GM12878 (cell line): Measurements from ENCODE around the gene CLDN5. TPM values are rescaled to one million over a fixed set of nuclear protein-coding genes. Genes with fewer than 3 reads are reported as not detected.

Experiments
- ATAC-seq: fragments of 200-7000 bp; cut with Tn5 transposase; 3 replicates; pipeline ENCODE4 v1.9.1; 2020; ENCODE audit warnings: mild to moderate bottlenecking, moderate library complexity
- BruUV-seq: library from RNA; stranded (reverse); fragments of 400-500 nt; replicated peaks from 2 replicates; lab custom pipeline; 2021; lab: Mats Ljungman, UMichigan
- CTCF ChIA-PET: fragments of 300-600 bp; sonication (Branson Sonifier 250); formaldehyde crosslinking; extraction: SDS; loops from one replicate; lab custom pipeline; 2021; ENCODE audit warnings: inconsistent platforms; lab: Yijun Ruan, JAX
- POLR2A ChIA-PET: fragments of 350-600 bp; formaldehyde crosslinking; extraction: SDS; loops from one replicate; lab custom pipeline; 2021; ENCODE audit warnings: inconsistent platforms; lab: Charles Lee
- RAD21 ChIA-PET: fragments of 300-600 bp; sonication (Branson Sonifier 250); formaldehyde crosslinking; loops from one replicate; lab custom pipeline; 2023; ENCODE audit warnings: antibody characterized with exemption; ENCODE audit not compliant: unreplicated experiment; lab: Charles Lee
- SMC1A ChIA-PET: fragments of 300-600 bp; sonication (Branson Sonifier 250); formaldehyde crosslinking; loops from one replicate; lab custom pipeline; 2023; ENCODE audit not compliant: unreplicated experiment, uncharacterized antibody; lab: Charles Lee
- DNase-seq: peaks from one replicate; pipeline ENCODE4 v3.0.0-alpha.2; 2011; ENCODE audit warnings: low read depth, low spot score
- FAIRE-seq: peaks from 3 replicates; lab custom pipeline; 2011; peaks lifted over from hg19 to GRCh38; lab: Jason Lieb, UNC
- H2AFZ ChIP-seq: 2 replicates; pipeline ENCODE4 v1.6.0; 2011; ENCODE audit warnings: low read depth, low read length, control low read depth; ENCODE audit not compliant: control insufficient read depth
- H3K27ac ChIP-seq: 2 replicates; pipeline ENCODE4 v1.5.1; 2011; ENCODE audit warnings: control low read depth; ENCODE audit not compliant: control insufficient read depth, insufficient read depth
- H3K27me3 ChIP-seq, 2 experiments: replicated peaks in 1 of 2; 2 replicates each; pipeline versions ENCODE4 v1.6.0 to v1.6.1; 2011; ENCODE audit warnings: low read length in 1 of 2; ENCODE audit not compliant: control insufficient read depth in 2 of 2, insufficient read depth in 2 of 2
- H3K36me3 ChIP-seq, 2 experiments: 2 replicates each; pipeline ENCODE4 v1.5.1; 2011; ENCODE audit warnings: low read length in 1 of 2; ENCODE audit not compliant: control insufficient read depth in 2 of 2, insufficient read depth in 2 of 2
- H3K4me1 ChIP-seq: 2 replicates; pipeline ENCODE4 v1.6.1; 2011; ENCODE audit warnings: mild to moderate bottlenecking, low read length, moderate library complexity, mixed read lengths; ENCODE audit not compliant: control insufficient read depth, insufficient read depth
- H3K4me2 ChIP-seq: 2 replicates; pipeline ENCODE4 v1.6.0; 2011; ENCODE audit warnings: control low read depth; ENCODE audit not compliant: control insufficient read depth, insufficient read depth
- H3K4me3 ChIP-seq: fragments of 200-600 bp; sonication (generic); 2 replicates; pipeline ENCODE4 v1.5.1; 2016
- H3K79me2 ChIP-seq: 2 replicates; pipeline ENCODE4 v1.6.0; 2011; ENCODE audit warnings: low read length; ENCODE audit not compliant: control insufficient read depth, insufficient read depth
- H3K9ac ChIP-seq: 2 replicates; pipeline ENCODE4 v1.8.0; 2011; ENCODE audit warnings: low read length, control low read depth, mixed read lengths; ENCODE audit not compliant: control insufficient read depth, insufficient read depth
- H3K9me3 ChIP-seq: replicated peaks from 3 replicates; pipeline ENCODE4 v1.5.1; 2011; ENCODE audit warnings: mild to moderate bottlenecking, low read length; ENCODE audit not compliant: control insufficient read depth, insufficient read depth
- H4K20me1 ChIP-seq: 2 replicates; pipeline ENCODE4 v1.6.0; 2011; ENCODE audit not compliant: control insufficient read depth, insufficient read depth
- ATF7 ChIP-seq: fragments of 450-650 bp; IDR thresholded peaks from 2 replicates; pipeline ENCODE4 v1.6.1; 2016; ENCODE audit warnings: low read depth, mild to moderate bottlenecking
- BCL11A ChIP-seq: IDR thresholded peaks from 2 replicates; pipeline ENCODE4 v1.6.1; 2011; ENCODE audit warnings: low read depth, low read length
- BHLHE40 ChIP-seq, 2 experiments: fragments of 450-650 bp in 1 of 2; IDR thresholded peaks; 2 replicates each; pipeline ENCODE4 v1.6.1; 2011 to 2017; ENCODE audit warnings: low read depth in 2 of 2, borderline replicate concordance in 1 of 2, improper control_type of control experiment in 1 of 2, low read length in 1 of 2, mild to moderate bottlenecking in 1 of 2
- CREM ChIP-seq: IDR thresholded peaks from 2 replicates; pipeline ENCODE4 v1.6.1; 2014; ENCODE audit warnings: antibody characterized with exemption, low read depth
- HCFC1 ChIP-seq: fragments of 150-350 bp; IDR thresholded peaks from 2 replicates; pipeline ENCODE4 v1.6.1; 2014; ENCODE audit warnings: low read length
- HDAC2 ChIP-seq: fragments of 200-600 bp; sonication (generic); IDR thresholded peaks from 2 replicates; pipeline ENCODE4 v1.6.1; 2017
- IKZF2 ChIP-seq, 2 experiments: fragments of 450-650 bp; IDR thresholded peaks; 2 replicates each; pipeline ENCODE4 v1.6.1; 2017; ENCODE audit warnings: mild to moderate bottlenecking in 2 of 2, moderate library complexity in 2 of 2
- JUNB ChIP-seq: IDR thresholded peaks from 2 replicates; pipeline ENCODE4 v1.6.1; 2016; ENCODE audit warnings: antibody characterized with exemption, mild to moderate bottlenecking
- NBN ChIP-seq: fragments of 450-650 bp; IDR thresholded peaks from 2 replicates; pipeline ENCODE4 v1.6.1; 2016
- NR2F1 ChIP-seq: fragments of 450-650 bp; conservative IDR thresholded peaks from 2 replicates; pipeline ENCODE4 v1.6.1; 2017; ENCODE audit warnings: mild to moderate bottlenecking
- PML ChIP-seq: IDR thresholded peaks from 2 replicates; pipeline ENCODE4 v1.6.1; 2012; ENCODE audit warnings: low read length, inconsistent platforms
- SIN3A ChIP-seq: IDR thresholded peaks from 2 replicates; pipeline ENCODE4 v1.6.1; 2012; ENCODE audit warnings: low read depth, low read length, improper control_type of control experiment
- SMAD1 ChIP-seq: fragments of 450-650 bp; IDR thresholded peaks from 2 replicates; pipeline ENCODE4 v1.6.1; 2018; ENCODE audit warnings: mild to moderate bottlenecking, low read depth; ENCODE audit not compliant: partially characterized antibody
- SREBF2 ChIP-seq: IDR thresholded peaks from 2 replicates; pipeline ENCODE4 v1.6.1; 2012; ENCODE audit warnings: mild to moderate bottlenecking, low read length
- STAT3 ChIP-seq: IDR thresholded peaks from 2 replicates; pipeline ENCODE4 v1.6.1; 2011; ENCODE audit warnings: low read depth, low read length, improper control_type of control experiment
- ZBTB33 ChIP-seq: fragments of 450-650 bp; IDR thresholded peaks from 2 replicates; pipeline ENCODE4 v1.6.1; 2017; ENCODE audit warnings: mild to moderate bottlenecking
- WGBS: methylation state at CpG from one replicate; pipeline ENCODE4 v1.1.6; 2016; ENCODE audit warnings: low lambda C conversion rate; ENCODE audit not compliant: insufficient replicate concordance, insufficient coverage; ENCODE audit errors: missing lambda C conversion rate; 5-methylcytosine and 5-hydroxymethylcytosine counted together
- in situ Hi-C: fragments of 300-500 bp; cut with MboI; formaldehyde crosslinking; loops from 9 replicates; pipeline ENCODE4 v1.14.3; 2018; ENCODE audit warnings: mixed read lengths
- intact Hi-C: fragments of 100-400 bp; cut with micrococcal nuclease; formaldehyde crosslinking; loops from one replicate; pipeline ENCODE4 v1.14.2; 2022; ENCODE audit not compliant: unreplicated experiment
- polyA plus RNA-seq, 11 experiments: library from polyadenylated mRNA; depleted of rRNA in 4 of 11; unstranded in 6 of 11; stranded (reverse) in 5 of 11; fragments of >200 nt; fragmentation: Nextera tagmentation in 4 of 11; fragmentation: Illumina TruSeq in 1 of 11; extraction: Ambion mirVana in 4 of 11; extraction: Trizol in 1 of 11; gene quantifications; 1 replicate in 1 of 11; 2 replicates in 10 of 11; pipeline versions ENCODE4 v1.2.1 to v1.2.3, GENCODE V29; 2011 to 2016; ENCODE audit warnings: inconsistent platforms in 2 of 11, missing spikeins in 2 of 11, low read depth in 1 of 11
- total RNA-seq, 4 experiments: library from RNA; depleted of rRNA in 3 of 4; stranded (reverse); fragments of >200 nt in 3 of 4; fragmentation: Illumina TruSeq in 1 of 4; extraction: Trizol in 1 of 4; gene quantifications; 2 replicates each; pipeline versions ENCODE4 v1.2.1 to v1.2.3, GENCODE V29; 2013 to 2021
- TF ChIP-seq, protein P1 (sequence below): fragments of 450-650 bp; IDR thresholded peaks from 2 replicates; pipeline ENCODE4 v1.6.1; 2017; ENCODE audit warnings: antibody characterized with exemption, mild to moderate bottlenecking, moderate library complexity
- TF ChIP-seq, protein P2 (sequence below): IDR thresholded peaks from 2 replicates; pipeline ENCODE4 v1.6.1; 2012; ENCODE audit warnings: low read depth, low read length, improper control_type of control experiment

CLDN5 gene
- total and polyA plus RNA-seq, 10 of the 15 experiments (the other 5 are each of a cell fraction or from before 2014, with no cell fraction given) = 0.15 TPM; not detected in 9

GRCh38 chr22:19533049-19533626 lies 8.9 kb upstream of the CLDN5 start:
- Histone ChIP-seq H3K4me2 (no peak overlapping the region), H3K9ac (no peak overlapping the region), H3K27me3 (no peaks in the 10 kb centered on the region), H3K9me3 (no peaks in the 10 kb centered on the region), H3K4me3 (no peak overlapping the region), H3K27ac (no peak overlapping the region), H3K36me3 (no peaks in the 10 kb centered on the region), H4K20me1 (no peaks in the 10 kb centered on the region), H2AFZ (no peak overlapping the region), H3K79me2 (no peaks in the 10 kb centered on the region), H3K4me1 (no peaks in the 10 kb centered on the region)
- intact Hi-C loops (no loop called here), in situ Hi-C loops (no loop called here)
- ChIA-PET RAD21 (no interaction called here), CTCF (no interaction called here), SMC1A (no interaction called here), POLR2A (no interaction called here)
- DNase-seq (no peak), FAIRE-seq (no peak), ATAC-seq (no peak)
- no TSS peak for BruUV-seq
- 68% methylated on average over 8 of the region's 8 CpGs for WGBS
- TF ChIP-seq STAT3 (no peak), PML (no peak), BCL11A (no peak), HDAC2 (no peak), NBN (no peak), JUNB (no peak), SREBF2 (no peak), CREM (no peak), SIN3A (no peak), ATF7 (no peak), IKZF2 (IDR thresholded peaks at IDR 0.05) (no peak), NR2F1 (no peak), SMAD1 (no peak), HCFC1 (no peak), BHLHE40 (IDR thresholded peaks at IDR 0.05; ENCODE audit: borderline replicate concordance in 1 of 2, low read depth in 2 of 2, low read length in 1 of 2) (no peak), ZBTB33 (no peak)
- TF ChIP-seq, protein P1, sequence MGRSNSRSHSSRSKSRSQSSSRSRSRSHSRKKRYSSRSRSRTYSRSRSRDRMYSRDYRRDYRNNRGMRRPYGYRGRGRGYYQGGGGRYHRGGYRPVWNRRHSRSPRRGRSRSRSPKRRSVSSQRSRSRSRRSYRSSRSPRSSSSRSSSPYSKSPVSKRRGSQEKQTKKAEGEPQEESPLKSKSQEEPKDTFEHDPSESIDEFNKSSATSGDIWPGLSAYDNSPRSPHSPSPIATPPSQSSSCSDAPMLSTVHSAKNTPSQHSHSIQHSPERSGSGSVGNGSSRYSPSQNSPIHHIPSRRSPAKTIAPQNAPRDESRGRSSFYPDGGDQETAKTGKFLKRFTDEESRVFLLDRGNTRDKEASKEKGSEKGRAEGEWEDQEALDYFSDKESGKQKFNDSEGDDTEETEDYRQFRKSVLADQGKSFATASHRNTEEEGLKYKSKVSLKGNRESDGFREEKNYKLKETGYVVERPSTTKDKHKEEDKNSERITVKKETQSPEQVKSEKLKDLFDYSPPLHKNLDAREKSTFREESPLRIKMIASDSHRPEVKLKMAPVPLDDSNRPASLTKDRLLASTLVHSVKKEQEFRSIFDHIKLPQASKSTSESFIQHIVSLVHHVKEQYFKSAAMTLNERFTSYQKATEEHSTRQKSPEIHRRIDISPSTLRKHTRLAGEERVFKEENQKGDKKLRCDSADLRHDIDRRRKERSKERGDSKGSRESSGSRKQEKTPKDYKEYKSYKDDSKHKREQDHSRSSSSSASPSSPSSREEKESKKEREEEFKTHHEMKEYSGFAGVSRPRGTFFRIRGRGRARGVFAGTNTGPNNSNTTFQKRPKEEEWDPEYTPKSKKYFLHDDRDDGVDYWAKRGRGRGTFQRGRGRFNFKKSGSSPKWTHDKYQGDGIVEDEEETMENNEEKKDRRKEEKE = no peak
- TF ChIP-seq, protein P2, sequence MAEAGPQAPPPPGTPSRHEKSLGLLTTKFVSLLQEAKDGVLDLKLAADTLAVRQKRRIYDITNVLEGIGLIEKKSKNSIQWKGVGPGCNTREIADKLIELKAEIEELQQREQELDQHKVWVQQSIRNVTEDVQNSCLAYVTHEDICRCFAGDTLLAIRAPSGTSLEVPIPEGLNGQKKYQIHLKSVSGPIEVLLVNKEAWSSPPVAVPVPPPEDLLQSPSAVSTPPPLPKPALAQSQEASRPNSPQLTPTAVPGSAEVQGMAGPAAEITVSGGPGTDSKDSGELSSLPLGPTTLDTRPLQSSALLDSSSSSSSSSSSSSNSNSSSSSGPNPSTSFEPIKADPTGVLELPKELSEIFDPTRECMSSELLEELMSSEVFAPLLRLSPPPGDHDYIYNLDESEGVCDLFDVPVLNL = no peak
